GM23338 (cell line): ENCODE measurements around the gene MEGF11.

Experiments used
- CREB1 ChIP-seq: fragments of 250-450 bp; sonication (Bioruptor Pico); IDR thresholded peaks from 2 replicates; pipeline ENCODE4 v1.5.0; 2020; ENCODE audit warnings: low read depth, mild to moderate bottlenecking, moderate library complexity
- EZH2 ChIP-seq: fragments of 200-600 bp; sonication (generic); IDR thresholded peaks from one replicate; pipeline ENCODE4 v1.8.0; 2017; ENCODE audit warnings: antibody characterized with exemption, mild to moderate bottlenecking, low read depth; ENCODE audit not compliant: unreplicated experiment
- EZH2phosphoT487 ChIP-seq: fragments of 200-600 bp; sonication (generic); IDR thresholded peaks from one replicate; pipeline ENCODE4 v1.8.1; 2018; ENCODE audit warnings: antibody characterized with exemption; ENCODE audit not compliant: unreplicated experiment
- POLR2AphosphoS5 ChIP-seq: IDR thresholded peaks from 2 replicates; pipeline ENCODE4 v1.6.1; 2016; ENCODE audit warnings: antibody characterized with exemption, low read depth
- ZNF114 ChIP-seq: fragments of 250-450 bp; sonication (Bioruptor Pico); IDR thresholded peaks from 2 replicates; pipeline ENCODE4 v1.5.0; 2020; ENCODE audit warnings: mild to moderate bottlenecking, moderate library complexity
- ZNF331 ChIP-seq: fragments of 250-450 bp; sonication (Bioruptor Pico); IDR thresholded peaks from 2 replicates; pipeline ENCODE4 v1.5.0; 2020; ENCODE audit warnings: low read depth, mild to moderate bottlenecking, moderate library complexity
- TF ChIP-seq, protein P1 (sequence below), 2 experiments: fragments of 200-600 bp in 1 of 2; sonication (generic) in 1 of 2; conservative IDR thresholded peaks; 2 replicates each; pipeline versions ENCODE4 v1.5.1 to v1.6.1; 2016 to 2017; ENCODE audit warnings: antibody characterized with exemption in 2 of 2, low read depth in 2 of 2, mild to moderate bottlenecking in 2 of 2, moderate library complexity in 1 of 2
- TF ChIP-seq, protein P2 (sequence below): IDR thresholded peaks from one replicate; pipeline ENCODE4 v1.6.1; 2018; ENCODE audit warnings: antibody characterized with exemption; ENCODE audit not compliant: unreplicated experiment

- no peak for TF ChIP-seq POLR2AphosphoS5
- TF ChIP-seq, protein P1, sequence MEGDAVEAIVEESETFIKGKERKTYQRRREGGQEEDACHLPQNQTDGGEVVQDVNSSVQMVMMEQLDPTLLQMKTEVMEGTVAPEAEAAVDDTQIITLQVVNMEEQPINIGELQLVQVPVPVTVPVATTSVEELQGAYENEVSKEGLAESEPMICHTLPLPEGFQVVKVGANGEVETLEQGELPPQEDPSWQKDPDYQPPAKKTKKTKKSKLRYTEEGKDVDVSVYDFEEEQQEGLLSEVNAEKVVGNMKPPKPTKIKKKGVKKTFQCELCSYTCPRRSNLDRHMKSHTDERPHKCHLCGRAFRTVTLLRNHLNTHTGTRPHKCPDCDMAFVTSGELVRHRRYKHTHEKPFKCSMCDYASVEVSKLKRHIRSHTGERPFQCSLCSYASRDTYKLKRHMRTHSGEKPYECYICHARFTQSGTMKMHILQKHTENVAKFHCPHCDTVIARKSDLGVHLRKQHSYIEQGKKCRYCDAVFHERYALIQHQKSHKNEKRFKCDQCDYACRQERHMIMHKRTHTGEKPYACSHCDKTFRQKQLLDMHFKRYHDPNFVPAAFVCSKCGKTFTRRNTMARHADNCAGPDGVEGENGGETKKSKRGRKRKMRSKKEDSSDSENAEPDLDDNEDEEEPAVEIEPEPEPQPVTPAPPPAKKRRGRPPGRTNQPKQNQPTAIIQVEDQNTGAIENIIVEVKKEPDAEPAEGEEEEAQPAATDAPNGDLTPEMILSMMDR (conservative IDR thresholded peaks at IDR 0.05; ENCODE audit: low read depth in 2 of 2), result no peak
- TF ChIP-seq, protein P2, sequence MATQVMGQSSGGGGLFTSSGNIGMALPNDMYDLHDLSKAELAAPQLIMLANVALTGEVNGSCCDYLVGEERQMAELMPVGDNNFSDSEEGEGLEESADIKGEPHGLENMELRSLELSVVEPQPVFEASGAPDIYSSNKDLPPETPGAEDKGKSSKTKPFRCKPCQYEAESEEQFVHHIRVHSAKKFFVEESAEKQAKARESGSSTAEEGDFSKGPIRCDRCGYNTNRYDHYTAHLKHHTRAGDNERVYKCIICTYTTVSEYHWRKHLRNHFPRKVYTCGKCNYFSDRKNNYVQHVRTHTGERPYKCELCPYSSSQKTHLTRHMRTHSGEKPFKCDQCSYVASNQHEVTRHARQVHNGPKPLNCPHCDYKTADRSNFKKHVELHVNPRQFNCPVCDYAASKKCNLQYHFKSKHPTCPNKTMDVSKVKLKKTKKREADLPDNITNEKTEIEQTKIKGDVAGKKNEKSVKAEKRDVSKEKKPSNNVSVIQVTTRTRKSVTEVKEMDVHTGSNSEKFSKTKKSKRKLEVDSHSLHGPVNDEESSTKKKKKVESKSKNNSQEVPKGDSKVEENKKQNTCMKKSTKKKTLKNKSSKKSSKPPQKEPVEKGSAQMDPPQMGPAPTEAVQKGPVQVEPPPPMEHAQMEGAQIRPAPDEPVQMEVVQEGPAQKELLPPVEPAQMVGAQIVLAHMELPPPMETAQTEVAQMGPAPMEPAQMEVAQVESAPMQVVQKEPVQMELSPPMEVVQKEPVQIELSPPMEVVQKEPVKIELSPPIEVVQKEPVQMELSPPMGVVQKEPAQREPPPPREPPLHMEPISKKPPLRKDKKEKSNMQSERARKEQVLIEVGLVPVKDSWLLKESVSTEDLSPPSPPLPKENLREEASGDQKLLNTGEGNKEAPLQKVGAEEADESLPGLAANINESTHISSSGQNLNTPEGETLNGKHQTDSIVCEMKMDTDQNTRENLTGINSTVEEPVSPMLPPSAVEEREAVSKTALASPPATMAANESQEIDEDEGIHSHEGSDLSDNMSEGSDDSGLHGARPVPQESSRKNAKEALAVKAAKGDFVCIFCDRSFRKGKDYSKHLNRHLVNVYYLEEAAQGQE, result no peak
- TF ChIP-seq ZNF331, result no peak
- TF ChIP-seq EZH2, result no peak
- TF ChIP-seq ZNF114, result no peak
- TF ChIP-seq CREB1 (CRISPR knock-in tag), result no peak
- TF ChIP-seq EZH2phosphoT487, result no peak
Observed at GRCh38 chr15:66016199-66016598, 237.4 kb downstream of the MEGF11 start.
